GM19035 (cell line): ENCODE data around the gene TGFBI.
"Not testable (repeated sequence)": the region's sequence is repeated elsewhere in the genome, so short reads cannot be mapped to it uniquely, and the experiment has no call there.

Experiments
- ATAC-seq: cut with Tn5 transposase; IDR thresholded peaks from one replicate; pipeline ENCODE4 v1.9.1; 2021; ENCODE audit not compliant: unreplicated experiment

The TGFBI gene

GRCh38 chr5:136043968-136044610 lies 15.3 kb downstream of the TGFBI start:
- ATAC-seq, result no peak

DNA sequence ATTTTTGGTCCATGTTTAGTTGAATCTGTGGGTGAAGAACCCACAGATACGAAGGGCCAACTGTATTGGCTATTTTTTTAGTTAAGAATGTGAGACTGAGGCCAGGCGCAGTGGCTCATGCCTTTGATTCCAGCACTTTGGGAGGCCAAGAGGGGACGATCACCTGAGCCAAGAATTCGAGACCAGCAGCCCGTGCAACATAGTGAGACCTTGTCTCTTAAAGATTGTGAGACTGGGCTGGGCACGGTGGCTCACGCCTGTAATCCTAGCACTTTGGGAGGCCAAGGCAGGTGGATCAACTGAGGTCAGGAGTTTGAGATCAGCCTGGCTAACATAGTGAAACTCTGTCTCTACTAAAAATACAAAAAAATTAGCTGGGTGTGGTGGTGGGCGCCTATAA lies 16.2 kb downstream of the TGFBI start:
- not testable (repeated sequence) for ATAC-seq

GRCh38 chr5:136046246-136046645 lies 17.5 kb downstream of the TGFBI start:
- no peak for ATAC-seq

- no peak for ATAC-seq
Observed at GRCh38 chr5:136047858-136048257, 19.1 kb downstream of the TGFBI start.

DNA sequence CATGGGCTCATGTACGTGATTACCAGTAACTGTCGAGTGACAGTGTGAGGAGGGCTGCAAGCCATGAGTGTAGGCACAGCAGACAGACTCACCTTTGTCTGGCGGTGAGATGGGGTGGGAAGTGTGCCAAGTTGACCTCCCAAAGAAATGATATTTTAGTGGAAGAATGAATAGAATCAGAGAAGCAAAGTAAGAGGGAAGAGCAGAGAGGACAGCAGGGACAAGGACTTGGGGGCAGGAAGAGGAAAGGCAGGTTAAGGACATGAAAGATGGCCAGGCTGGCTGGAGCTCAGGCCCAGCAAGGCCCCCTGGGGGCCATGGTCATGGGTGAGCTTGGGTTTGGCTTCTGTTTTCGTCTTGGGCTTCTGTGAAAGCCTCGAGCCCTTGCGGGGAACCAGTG lies 20.2 kb downstream of the TGFBI start:
- ATAC-seq, result no peak

GRCh38 chr5:136051486-136052220 lies 22.9 kb downstream of the TGFBI start:
- ATAC-seq, result no peak

DNA sequence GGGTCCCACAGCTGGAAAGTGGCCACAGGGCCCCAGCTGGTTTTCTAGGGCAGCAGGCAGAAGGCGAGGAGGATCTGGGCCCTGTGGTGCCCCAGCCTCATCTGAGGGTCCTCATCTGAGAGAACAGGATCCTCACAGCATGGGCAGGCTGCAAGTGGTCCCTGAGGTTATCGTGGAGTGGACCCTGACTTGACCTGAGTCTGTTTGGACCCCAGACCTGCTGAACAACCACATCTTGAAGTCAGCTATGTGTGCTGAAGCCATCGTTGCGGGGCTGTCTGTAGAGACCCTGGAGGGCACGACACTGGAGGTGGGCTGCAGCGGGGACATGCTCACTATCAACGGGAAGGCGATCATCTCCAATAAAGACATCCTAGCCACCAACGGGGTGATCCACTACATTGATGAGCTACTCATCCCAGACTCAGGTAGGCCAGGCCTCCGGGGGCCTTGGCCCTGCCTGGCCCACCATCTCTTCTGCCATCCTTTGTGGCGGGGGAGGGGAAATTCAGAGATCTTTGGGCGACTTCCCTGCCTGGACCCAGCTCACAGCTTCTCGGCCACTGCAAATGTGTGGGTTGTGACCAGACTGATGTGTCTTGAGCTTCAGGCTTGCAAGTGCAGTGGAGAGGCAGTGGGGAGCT lies 24.0 kb downstream of the TGFBI start:
- ATAC-seq, result no peak

GRCh38 chr5:136053336-136054141 lies 24.8 kb downstream of the TGFBI start:
- ATAC-seq, result no peak

DNA sequence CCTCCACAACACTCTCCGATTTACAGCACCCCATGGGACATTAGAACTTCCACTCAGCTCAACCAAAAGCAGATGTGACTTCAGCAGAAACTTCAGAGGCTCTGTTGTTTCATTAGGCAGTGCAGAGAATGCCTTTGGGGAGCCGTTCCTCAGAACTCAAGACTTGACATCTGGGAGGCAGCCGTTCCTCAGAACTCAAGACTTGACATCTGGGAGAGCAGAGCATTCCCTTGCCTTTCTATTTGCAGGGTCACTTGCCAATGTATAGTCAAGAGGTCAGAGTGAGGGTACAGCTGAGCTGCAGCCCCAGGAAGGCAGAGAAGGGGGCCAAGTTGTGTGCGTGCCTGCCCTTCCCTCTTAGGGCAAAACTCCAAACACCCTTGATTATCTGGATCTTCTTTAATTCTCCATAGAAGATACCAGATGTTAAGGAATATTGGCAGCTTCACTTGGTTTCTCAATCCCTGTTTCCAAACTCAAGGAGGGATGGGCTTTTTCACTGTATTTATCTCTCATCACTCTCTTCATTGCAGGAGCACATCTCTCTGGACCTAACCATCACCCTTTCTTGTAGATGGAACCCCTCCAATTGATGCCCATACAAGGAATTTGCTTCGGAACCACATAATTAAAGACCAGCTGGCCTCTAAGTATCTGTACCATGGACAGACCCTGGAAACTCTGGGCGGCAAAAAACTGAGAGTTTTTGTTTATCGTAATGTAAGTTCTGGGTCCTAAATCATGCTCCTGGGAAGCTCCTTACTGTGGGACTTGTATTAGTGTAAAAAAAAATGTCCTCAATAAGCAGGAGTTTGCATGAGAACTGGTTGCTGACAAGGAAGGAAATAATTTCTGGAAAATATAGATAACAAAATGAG lies 25.6 kb downstream of the TGFBI start:
- no peak for ATAC-seq

GRCh38 chr5:136055612-136056309 lies 27.0 kb downstream of the TGFBI start:
- ATAC-seq, result no peak

- no peak for ATAC-seq
Observed at GRCh38 chr5:136056336-136056735, 27.5 kb downstream of the TGFBI start.

- ATAC-seq, result no peak
Observed at GRCh38 chr5:136056771-136057335, 28.1 kb downstream of the TGFBI start.

- ATAC-seq, result no peak
Observed at GRCh38 chr5:136057401-136058038, 28.7 kb downstream of the TGFBI start.

GRCh38 chr5:136058039-136058971 lies 29.5 kb downstream of the TGFBI start:
- ATAC-seq, result no peak

DNA sequence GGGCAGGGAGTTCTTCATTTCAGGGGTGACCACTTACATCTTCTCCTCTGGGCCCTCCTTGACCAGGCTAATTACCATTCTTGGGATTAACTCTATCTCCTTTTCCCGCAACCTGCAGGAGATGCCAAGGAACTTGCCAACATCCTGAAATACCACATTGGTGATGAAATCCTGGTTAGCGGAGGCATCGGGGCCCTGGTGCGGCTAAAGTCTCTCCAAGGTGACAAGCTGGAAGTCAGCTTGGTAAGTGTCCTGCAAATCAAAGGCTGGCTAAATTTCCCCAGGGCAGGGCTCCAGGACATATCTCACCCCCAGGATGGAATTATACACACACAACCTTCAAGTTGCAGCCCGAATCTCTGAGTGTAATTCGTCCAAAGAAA lies 30.2 kb downstream of the TGFBI start:
- ATAC-seq, result no peak

GRCh38 chr5:136060963-136061362 lies 32.2 kb downstream of the TGFBI start:
- ATAC-seq, result no peak

GRCh38 chr5:136061630-136062365 lies 33.0 kb downstream of the TGFBI start:
- no peak for ATAC-seq
